Activated CD8-positive, alpha-beta memory T cell treated with anti-CD3 and anti-CD28 coated beads for 4 hours (primary cell): ENCODE data around the gene LMF2.

ENCODE experiments used
- DNase-seq, 2 donors: peaks; one replicate each; pipeline ENCODE4 v3.0.0-alpha.2; 2020; ENCODE audit warnings: low read depth in 2 of 2

Gene LMF2

GRCh38 chr22:50482107-50483074 lies 25.1 kb downstream of the LMF2 start:
- no peak for DNase-seq

GRCh38 chr22:50481440-50482106 lies 25.9 kb downstream of the LMF2 start, which contains the start of gene ADM2:
TSS of gene ADM2 (plus strand) at chr22:50481543. CDS start at chr22:50481848, 305 bp downstream.
- peak in 1 of 2 donors; percentile 31 for DNase-seq

GRCh38 chr22:50481045-50481439 lies 26.5 kb downstream of the LMF2 start:
- no peak for DNase-seq

- DNase-seq = no peak
Observed at GRCh38 chr22:50479721-50480120, 27.8 kb downstream of the LMF2 start.

GRCh38 chr22:50477923-50478322 lies 29.6 kb downstream of the LMF2 start:
- DNase-seq = no peak

- DNase-seq = no peak
Observed at GRCh38 chr22:50476868-50477267, 30.6 kb downstream of the LMF2 start.

GRCh38 chr22:50475652-50476002 lies 31.9 kb downstream of the LMF2 start:
- no peak for DNase-seq

- peak; percentile 73 to 79 for DNase-seq
Observed at GRCh38 chr22:50474710-50475651, 32.5 kb downstream of the LMF2 start, which contains the start of gene SBF1. TSS of gene SBF1 (minus strand) at chr22:50475035. CDS start at chr22:50474840, 195 bp downstream.

- DNase-seq = no peak
Observed at GRCh38 chr22:50473855-50474671, 33.4 kb downstream of the LMF2 start.

- peak in 1 of 2 donors; percentile 28 for DNase-seq
Observed at GRCh38 chr22:50473088-50473487, 34.4 kb downstream of the LMF2 start.

GRCh38 chr22:50471962-50472361 lies 35.5 kb downstream of the LMF2 start:
- no peak for DNase-seq

GRCh38 chr22:50471197-50471847 lies 36.2 kb downstream of the LMF2 start:
- DNase-seq = no peak

- no peak for DNase-seq
Observed at GRCh38 chr22:50470491-50470890, 37.0 kb downstream of the LMF2 start.

GRCh38 chr22:50469377-50470305 lies 37.9 kb downstream of the LMF2 start:
- DNase-seq = peak; percentile 94 to 95

GRCh38 chr22:50468626-50469025 lies 38.9 kb downstream of the LMF2 start:
- no peak for DNase-seq

- DNase-seq = no peak
Observed at GRCh38 chr22:50467773-50468440, 39.6 kb downstream of the LMF2 start.

- no peak for DNase-seq
Observed at GRCh38 chr22:50467341-50467740, 40.2 kb downstream of the LMF2 start.
